Naive B cell (primary cell): ENCODE results near the gene IQSEC3. TPM values are rescaled to one million over a fixed set of nuclear protein-coding genes. Genes with fewer than 3 reads are reported as not detected.
A peak's percentile ranks its signal among the peaks of the same experiment; 100 is the strongest.
"Not testable (repeated sequence)": the region's sequence is repeated elsewhere in the genome, so short reads cannot be mapped to it uniquely, and the experiment has no call there.

Experiments used
- ATAC-seq, 2 donors: fragments of 150-1000 bp; cut with Tn5 transposase; 2 replicates each; pipeline ENCODE4 v1.10.0; 2021; ENCODE audit warnings: low read depth in 2 of 2, mild to moderate bottlenecking in 2 of 2, moderate library complexity in 2 of 2
- DNase-seq: peaks from one replicate; pipeline ENCODE4 v3.0.0; 2022
- H3K27ac Mint-ChIP-seq, 6 donors: one replicate each; pipeline ENCODE4 v1.8.0; 2020 to 2022; ENCODE audit warnings: mild to moderate bottlenecking in 6 of 6, mixed read lengths in 6 of 6, moderate library complexity in 5 of 6, inconsistent platforms in 2 of 6
- H3K27me3 Mint-ChIP-seq, 3 donors: one replicate each; pipeline ENCODE4 v1.8.0; 2021 to 2022; ENCODE audit warnings: mixed read lengths in 3 of 3, mild to moderate bottlenecking in 1 of 3
- H3K36me3 Mint-ChIP-seq, 2 donors: one replicate each; pipeline ENCODE4 v1.8.0; 2020 to 2022; ENCODE audit warnings: mixed read lengths in 2 of 2, inconsistent platforms in 1 of 2, mild to moderate bottlenecking in 1 of 2
- H3K4me1 Mint-ChIP-seq, 3 donors: one replicate each; pipeline ENCODE4 v1.8.0; 2020 to 2022; ENCODE audit warnings: mixed read lengths in 3 of 3, inconsistent platforms in 1 of 3, mild to moderate bottlenecking in 1 of 3, moderate library complexity in 1 of 3
- H3K4me3 Mint-ChIP-seq, 8 donors: one replicate each; pipeline ENCODE4 v1.8.0; 2020 to 2022; ENCODE audit warnings: mild to moderate bottlenecking in 8 of 8, mixed read lengths in 8 of 8, moderate library complexity in 8 of 8, inconsistent platforms in 2 of 8
- H3K9me3 Mint-ChIP-seq, 7 donors: one replicate each; pipeline ENCODE4 v1.8.0; 2020 to 2022; ENCODE audit warnings: mixed read lengths in 7 of 7, mild to moderate bottlenecking in 5 of 7, inconsistent platforms in 2 of 7, moderate library complexity in 1 of 7
- polyA plus RNA-seq, 6 donors: library from polyadenylated mRNA; unstranded; fragments of 300-500 nt; fragmentation: Illumina TruSeq; gene quantifications; one replicate each; pipeline ENCODE4 v1.2.3, GENCODE V29; 2021; ENCODE audit warnings: low read depth in 6 of 6

IQSEC3 gene
- polyA plus RNA-seq, 6 donors from 2014 or later, result not detected

DNA sequence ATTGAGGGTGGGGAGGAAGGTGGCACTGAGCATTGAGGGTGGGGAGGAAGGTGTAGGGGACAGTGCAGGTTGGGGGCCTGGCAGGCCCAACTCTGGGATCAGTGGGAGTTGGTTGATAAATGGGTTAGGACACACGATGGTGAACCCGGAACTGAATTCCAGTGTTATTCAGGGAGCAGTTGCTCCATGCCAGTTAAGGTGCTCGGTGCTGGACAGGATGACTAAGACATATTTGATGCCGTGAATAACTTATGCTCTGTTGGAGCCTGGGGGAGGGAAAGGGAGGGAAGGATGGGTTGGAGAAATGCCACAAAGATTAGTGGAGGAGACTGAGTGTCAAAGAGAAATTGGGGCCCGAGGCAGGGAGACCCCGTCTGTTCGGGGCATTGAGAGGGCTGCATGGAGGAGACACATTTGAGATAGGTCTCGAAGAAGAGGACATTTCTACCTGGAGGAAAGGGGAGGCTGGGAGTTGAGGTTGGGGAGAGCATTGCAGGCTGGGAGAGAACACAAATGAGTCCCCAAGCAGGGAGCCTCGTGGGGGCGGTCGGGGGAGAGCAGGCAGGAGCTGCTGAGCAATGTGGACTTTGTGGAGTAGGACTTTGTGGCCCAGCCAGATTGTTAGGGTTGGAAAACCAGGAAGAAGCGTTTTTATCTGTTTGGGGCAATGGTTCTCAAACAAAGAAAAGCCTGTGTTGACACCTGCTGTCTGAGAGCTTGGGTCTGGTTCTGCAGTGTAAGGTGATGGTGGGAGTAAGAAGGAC is 65.3 kb downstream of the IQSEC3 start:
- no peak for ATAC-seq
- no peaks in the 10 kb centered on the region for H3K36me3 Mint-ChIP-seq
- peaks cover 18 to 59% (median 24%) of the 10 kb centered on the region in 3 donors for H3K27me3 Mint-ChIP-seq
- peaks cover 0 to 9% (median 8%) of the 10 kb centered on the region in 3 donors for H3K4me1 Mint-ChIP-seq
- peaks cover 0 to 3% (median 0%) of the 10 kb centered on the region in 7 donors for H3K9me3 Mint-ChIP-seq
- no peak overlapping the region for H3K27ac Mint-ChIP-seq
- peak overlapping the region in 2 of 8 donors; percentile 13 to 56 for H3K4me3 Mint-ChIP-seq
- DNase-seq, result no peak

GRCh38 chr12:133616-134232 is 67.2 kb downstream of the IQSEC3 start:
- DNase-seq, H3K4me1 Mint-ChIP-seq, H3K27ac Mint-ChIP-seq: not testable (repeated sequence)

GRCh38 chr12:135138-135537 is 68.6 kb downstream of the IQSEC3 start:
- Mint-ChIP-seq H3K27me3 (peaks cover 32 to 64% (median 36%) of the 10 kb centered on the region in 3 donors), H3K36me3 (no peaks in the 10 kb centered on the region), H3K4me3 (no peak overlapping the region), H3K27ac (no peak overlapping the region), H3K9me3 (peaks cover 0 to 3% (median 0%) of the 10 kb centered on the region in 7 donors), H3K4me1 (peaks cover 0 to 6% (median 3%) of the 10 kb centered on the region in 3 donors)
- DNase-seq (no peak), ATAC-seq (no peak)

More at GRCh38 chr12:133616-134232, 67.2 kb downstream of the IQSEC3 start:
- not testable (repeated sequence) for H3K4me3 Mint-ChIP-seq, ATAC-seq, H3K9me3 Mint-ChIP-seq, H3K36me3 Mint-ChIP-seq
- peaks cover 23 to 56% (median 24%) of the 10 kb centered on the region in 3 donors for H3K27me3 Mint-ChIP-seq

DNA sequence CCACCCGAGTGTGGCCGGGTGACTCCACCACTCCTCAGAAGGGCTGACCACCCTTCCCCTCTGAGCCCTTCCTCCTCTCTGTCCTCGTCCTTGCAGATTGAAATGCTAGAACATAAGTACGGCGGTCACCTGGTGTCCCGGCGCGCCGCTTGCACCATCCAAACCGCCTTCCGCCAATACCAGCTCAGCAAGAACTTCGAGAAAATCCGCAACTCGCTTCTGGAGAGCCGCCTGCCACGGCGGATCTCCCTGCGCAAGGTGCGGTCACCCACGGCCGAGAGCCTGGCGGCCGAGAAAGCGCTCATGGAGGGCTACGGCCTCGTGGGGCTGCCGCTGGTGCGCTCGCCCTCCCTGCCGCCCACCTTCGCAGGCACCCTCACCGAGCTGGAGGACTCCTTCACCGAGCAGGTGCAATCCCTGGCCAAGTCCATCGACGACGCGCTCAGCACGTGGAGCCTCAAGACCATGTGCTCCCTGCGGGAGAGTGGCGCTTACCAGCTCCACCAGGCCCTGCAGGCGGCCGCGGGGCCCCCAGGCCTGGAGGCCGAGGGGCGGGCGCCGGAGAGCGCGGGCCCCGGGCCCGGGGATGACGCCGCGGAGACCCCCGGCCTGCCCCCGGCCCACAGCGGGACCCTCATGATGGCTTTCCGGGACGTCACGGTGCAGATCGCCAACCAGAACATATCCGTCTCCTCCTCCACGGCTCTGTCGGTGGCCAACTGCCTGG is 71.8 kb downstream of the IQSEC3 start:
- Mint-ChIP-seq H3K27me3 (peaks cover 31 to 52% (median 49%) of the 10 kb centered on the region in 3 donors), H3K4me3 (no peak overlapping the region), H3K36me3 (no peaks in the 10 kb centered on the region), H3K4me1 (peaks cover 0 to 6% (median 3%) of the 10 kb centered on the region in 3 donors), H3K9me3 (peaks cover 0 to 3% (median 0%) of the 10 kb centered on the region in 7 donors), H3K27ac (no peak overlapping the region)
- DNase-seq, result no peak
- ATAC-seq, result no peak

- H3K4me3 Mint-ChIP-seq, result peak overlapping the region in 2 of 8 donors; percentile 44 to 54
These were observed 72.4 kb downstream of the IQSEC3 start for GRCh38 chr12:138898-139534.

GRCh38 chr12:139585-139984 is 73.0 kb downstream of the IQSEC3 start:
- Mint-ChIP-seq H3K27ac (no peak overlapping the region), H3K36me3 (no peaks in the 10 kb centered on the region), H3K4me3 (peak overlapping the region in 1 of 8 donors; percentile 54), H3K4me1 (peaks cover 3 to 11% (median 6%) of the 10 kb centered on the region in 3 donors), H3K27me3 (peaks cover 31 to 49% (median 43%) of the 10 kb centered on the region in 3 donors), H3K9me3 (peaks cover 0 to 3% (median 0%) of the 10 kb centered on the region in 7 donors)
- ATAC-seq (no peak), DNase-seq (no peak)

More at GRCh38 chr12:138898-139534, 72.4 kb downstream of the IQSEC3 start:
- no peak for DNase-seq
- Mint-ChIP-seq H3K27me3 (peaks cover 31 to 49% (median 46%) of the 10 kb centered on the region in 3 donors), H3K4me1 (peaks cover 0 to 6% (median 6%) of the 10 kb centered on the region in 3 donors), H3K27ac (peak overlapping the region in 2 of 6 donors; percentile 47 to 60), H3K9me3 (peaks cover 0 to 3% (median 0%) of the 10 kb centered on the region in 7 donors), H3K36me3 (no peaks in the 10 kb centered on the region)
- ATAC-seq, result no peak

GRCh38 chr12:140162-140561 is 73.6 kb downstream of the IQSEC3 start:
- no peaks in the 10 kb centered on the region for H3K36me3 Mint-ChIP-seq
- H3K9me3 Mint-ChIP-seq, result peaks cover 0 to 3% (median 0%) of the 10 kb centered on the region in 7 donors
- DNase-seq (no peak), ATAC-seq (no peak)
- H3K4me1 Mint-ChIP-seq, result peaks cover 3 to 11% (median 6%) of the 10 kb centered on the region in 3 donors
- no peak overlapping the region for H3K4me3 Mint-ChIP-seq
- peaks cover 34 to 49% (median 43%) of the 10 kb centered on the region in 3 donors for H3K27me3 Mint-ChIP-seq
- H3K27ac Mint-ChIP-seq, result no peak overlapping the region

DNA sequence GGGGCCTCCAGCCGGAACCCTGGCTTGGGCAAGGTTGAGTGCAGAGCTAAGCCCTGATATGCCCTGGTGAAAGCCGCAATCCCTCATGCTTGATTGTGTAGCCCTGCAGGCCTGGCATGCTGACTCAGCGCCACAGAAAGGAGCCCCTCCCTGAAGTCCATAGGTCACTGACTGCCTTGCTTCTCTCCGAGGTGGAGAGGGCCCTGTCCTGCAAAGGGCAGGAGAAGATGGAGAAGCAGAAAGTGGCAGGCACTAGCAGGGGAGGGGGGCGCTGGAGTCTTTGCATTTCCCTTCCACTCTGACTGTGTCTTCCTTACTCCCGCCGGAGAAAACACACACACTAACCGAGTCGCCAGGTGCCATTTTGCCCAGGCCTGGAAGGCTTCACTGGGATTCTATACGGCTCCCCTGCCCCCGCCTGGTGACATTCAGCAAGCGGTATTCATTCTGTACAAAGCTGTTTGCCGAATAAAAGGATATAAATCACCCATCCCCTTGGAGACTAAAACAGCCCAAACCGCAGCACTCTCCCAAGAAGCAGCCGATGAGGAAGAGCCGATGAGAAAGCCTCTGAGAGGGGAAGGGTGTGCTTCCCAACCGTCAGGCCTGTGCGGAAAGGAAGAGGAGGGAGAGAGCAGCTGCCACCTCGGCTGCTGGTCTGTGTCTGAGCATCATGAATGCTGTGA is 77.5 kb downstream of the IQSEC3 start:
- DNase-seq, result no peak
- peak overlapping the region in 2 of 8 donors; percentile 7 to 40 for H3K4me3 Mint-ChIP-seq
- H3K4me1 Mint-ChIP-seq, result peaks cover 3 to 11% (median 4%) of the 10 kb centered on the region in 3 donors
- ATAC-seq, result no peak
- H3K36me3 Mint-ChIP-seq, result no peaks in the 10 kb centered on the region
- H3K27ac Mint-ChIP-seq, result peak overlapping the region in 1 of 6 donors; percentile 70
- peaks cover 0 to 2% (median 0%) of the 10 kb centered on the region in 7 donors for H3K9me3 Mint-ChIP-seq
- peaks cover 24 to 39% (median 32%) of the 10 kb centered on the region in 3 donors for H3K27me3 Mint-ChIP-seq

DNA sequence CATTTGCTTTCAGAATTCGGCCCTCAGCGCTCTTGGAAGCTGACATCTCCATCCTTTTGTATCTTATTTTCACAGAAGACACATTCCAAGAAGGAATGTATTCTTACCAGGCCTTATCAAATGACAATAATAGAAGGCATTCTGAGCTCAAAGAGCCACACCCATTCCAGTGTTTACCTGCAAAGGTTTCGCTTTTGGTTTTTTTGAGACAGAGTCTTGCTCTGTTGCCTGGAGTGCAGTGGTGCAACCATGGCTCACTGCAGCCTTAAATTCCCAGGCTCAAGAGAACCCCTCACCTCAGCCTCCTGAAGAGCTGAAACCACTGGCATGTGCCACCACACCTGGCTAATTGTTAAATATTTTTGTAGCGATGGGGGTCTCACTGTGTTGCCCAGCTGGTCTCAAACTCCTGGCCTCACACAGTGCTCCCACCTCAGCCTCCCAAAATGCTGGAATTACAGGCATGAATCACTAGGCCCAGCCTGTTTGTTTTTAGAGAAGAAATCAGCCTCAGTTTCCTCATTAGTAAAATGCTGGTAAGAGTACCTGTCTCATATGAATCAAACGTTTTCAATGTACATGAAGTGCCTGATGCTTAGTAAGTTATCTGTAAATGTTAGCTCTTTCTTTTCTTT is 78.2 kb downstream of the IQSEC3 start:
- H3K4me3 Mint-ChIP-seq, result peak overlapping the region in 2 of 8 donors; percentile 7 to 40
- peaks cover 0 to 8% (median 3%) of the 10 kb centered on the region in 3 donors for H3K4me1 Mint-ChIP-seq
- peaks cover 22 to 32% (median 30%) of the 10 kb centered on the region in 3 donors for H3K27me3 Mint-ChIP-seq
- no peak for DNase-seq
- H3K27ac Mint-ChIP-seq, result peak overlapping the region in 2 of 6 donors; percentile 70 to 76
- peaks cover 0 to 2% (median 0%) of the 10 kb centered on the region in 7 donors for H3K9me3 Mint-ChIP-seq
- H3K36me3 Mint-ChIP-seq, result no peaks in the 10 kb centered on the region
- ATAC-seq, result no peak

- no peak for DNase-seq
- H3K4me1 Mint-ChIP-seq, result peaks cover 0 to 8% (median 3%) of the 10 kb centered on the region in 3 donors
- H3K4me3 Mint-ChIP-seq, result no peak overlapping the region
- H3K27ac Mint-ChIP-seq, result peak overlapping the region in 1 of 6 donors; percentile 76
- peaks cover 0 to 1% (median 0%) of the 10 kb centered on the region in 7 donors for H3K9me3 Mint-ChIP-seq
- no peak for ATAC-seq
- H3K36me3 Mint-ChIP-seq, result no peaks in the 10 kb centered on the region
- peaks cover 16 to 34% (median 25%) of the 10 kb centered on the region in 3 donors for H3K27me3 Mint-ChIP-seq
These were observed 78.9 kb downstream of the IQSEC3 start for GRCh38 chr12:145369-145960.

DNA sequence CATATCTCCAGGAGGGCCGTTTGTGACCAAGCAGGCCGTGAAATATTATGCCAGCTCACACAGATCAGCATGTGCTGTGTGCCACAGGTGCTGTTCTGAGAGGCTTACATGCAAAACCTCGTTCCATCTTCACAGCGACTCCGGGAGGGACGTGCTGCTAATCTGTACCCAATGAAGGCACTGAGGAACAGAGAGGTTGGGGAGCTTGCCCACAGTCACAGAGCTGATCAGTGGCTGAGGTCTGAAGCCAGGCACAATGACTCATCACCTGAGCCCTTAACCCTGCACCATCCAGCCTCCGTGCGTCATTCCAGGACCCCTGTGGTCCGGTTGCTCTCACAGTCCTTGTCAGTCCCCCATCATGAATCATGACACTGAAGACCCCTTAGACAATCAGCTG is 80.7 kb downstream of the IQSEC3 start:
- ATAC-seq, result no peak
- H3K27me3 Mint-ChIP-seq, result peaks cover 9 to 41% (median 11%) of the 10 kb centered on the region in 3 donors
- no peak overlapping the region for H3K4me3 Mint-ChIP-seq
- no peak overlapping the region for H3K27ac Mint-ChIP-seq
- no peaks in the 10 kb centered on the region for H3K36me3 Mint-ChIP-seq
- peaks cover 0 to 8% (median 4%) of the 10 kb centered on the region in 3 donors for H3K4me1 Mint-ChIP-seq
- DNase-seq, result no peak
- no peaks in the 10 kb centered on the region for H3K9me3 Mint-ChIP-seq
